Adipocyte (in vitro differentiated cells): ENCODE data around the gene ZNF474.

Source experiments
- DNase-seq: peaks from one replicate; pipeline ENCODE4 v3.0.0-alpha.2; 2015; ENCODE audit warnings: low read depth
- H3K27me3 ChIP-seq: replicated peaks from 2 replicates; pipeline ENCODE4 v1.7.0; 2013; ENCODE audit warnings: mild to moderate bottlenecking, low read length, moderate library complexity; ENCODE audit not compliant: control insufficient read depth, insufficient read depth
- H3K36me3 ChIP-seq: 2 replicates; pipeline ENCODE4 v1.7.0; 2013; ENCODE audit warnings: low read length, mild to moderate bottlenecking, moderate library complexity; ENCODE audit not compliant: control insufficient read depth, insufficient read depth, severe bottlenecking
- H3K4me1 ChIP-seq: 2 replicates; pipeline ENCODE4 v1.7.0; 2013; ENCODE audit warnings: mild to moderate bottlenecking, low read length, moderate library complexity; ENCODE audit not compliant: control insufficient read depth, insufficient read depth
- H3K4me3 ChIP-seq: 2 replicates; pipeline ENCODE4 v1.7.0; 2013; ENCODE audit warnings: mild to moderate bottlenecking, low read length, moderate library complexity
- H3K9ac ChIP-seq: 2 replicates; pipeline ENCODE4 v1.7.0; 2013; ENCODE audit warnings: mild to moderate bottlenecking, low read length, moderate library complexity
- H3K9me3 ChIP-seq: 2 replicates; pipeline ENCODE4 v1.7.0; 2013; ENCODE audit warnings: mild to moderate bottlenecking, low read length, moderate library complexity; ENCODE audit not compliant: control insufficient read depth

The ZNF474 gene

DNA sequence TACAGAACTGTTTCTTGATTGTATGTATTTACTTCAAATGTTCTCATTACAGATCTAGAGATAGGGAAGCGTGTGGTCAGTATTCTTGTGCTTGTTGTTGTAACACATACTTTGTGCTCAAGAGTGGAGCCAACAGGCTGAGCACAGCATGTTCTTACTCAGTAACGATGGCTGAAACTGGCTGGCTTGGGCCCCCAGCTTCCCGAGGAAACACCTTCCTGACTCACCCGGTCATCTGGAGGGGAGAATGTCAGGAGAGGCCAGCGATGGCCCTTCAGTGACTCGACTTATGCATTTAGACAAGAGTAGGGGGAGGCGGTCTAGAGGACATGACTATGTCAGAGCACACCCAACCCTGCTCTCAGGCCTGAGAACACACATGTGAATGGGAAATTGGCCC lies 25.6 kb downstream of the ZNF474 start:
- Histone ChIP-seq H3K4me3 (peak overlapping the region; percentile 75), H3K9ac (peak overlapping the region; percentile 79), H3K4me1 (peaks cover 59% of the 10 kb centered on the region), H3K36me3 (no peaks in the 10 kb centered on the region), H3K9me3 (no peaks in the 10 kb centered on the region), H3K27me3 (no peaks in the 10 kb centered on the region)
- peak; percentile 94 for DNase-seq

- H3K36me3 ChIP-seq = no peaks in the 10 kb centered on the region
- peaks cover 53% of the 10 kb centered on the region for H3K4me1 ChIP-seq
- no peaks in the 10 kb centered on the region for H3K9me3 ChIP-seq
- H3K9ac ChIP-seq = peak overlapping the region; percentile 79
- H3K27me3 ChIP-seq = no peaks in the 10 kb centered on the region
- DNase-seq = no peak
- peak overlapping the region; percentile 75 for H3K4me3 ChIP-seq
Measured at GRCh38 chr5:122155546-122155945, 26.2 kb downstream of the ZNF474 start.

DNA sequence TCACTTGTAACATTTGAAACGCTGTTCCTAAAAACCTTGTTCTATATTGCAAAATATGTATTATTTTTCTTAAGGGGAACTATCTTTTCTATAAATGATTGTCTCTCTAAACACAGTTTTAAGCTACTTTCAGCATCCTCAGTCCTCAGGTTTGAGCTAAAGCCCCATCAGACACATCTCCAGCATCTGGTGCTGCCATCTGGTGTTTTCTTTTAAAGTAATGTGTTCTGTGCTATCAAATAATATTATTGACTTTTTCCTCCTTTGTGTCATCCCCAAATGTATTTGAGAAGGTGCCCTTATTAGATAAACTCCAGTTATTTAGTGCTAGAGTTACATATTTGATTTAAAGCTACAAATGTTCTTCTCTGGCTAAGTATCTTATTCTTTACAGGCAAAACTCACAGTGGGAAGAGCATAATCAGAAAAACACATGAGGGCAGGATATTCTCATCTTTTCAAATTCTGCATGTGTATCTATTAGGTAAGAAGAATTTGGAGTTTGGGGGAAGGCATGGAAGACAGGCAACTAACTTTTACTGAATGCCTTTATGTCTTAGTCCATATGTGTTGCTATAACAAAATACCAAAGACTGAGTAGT lies 27.5 kb downstream of the ZNF474 start:
- no peaks in the 10 kb centered on the region for H3K9me3 ChIP-seq
- peaks cover 48% of the 10 kb centered on the region for H3K4me1 ChIP-seq
- H3K9ac ChIP-seq = no peak overlapping the region
- H3K27me3 ChIP-seq = no peaks in the 10 kb centered on the region
- no peak overlapping the region for H3K4me3 ChIP-seq
- peak; percentile 87 for DNase-seq
- H3K36me3 ChIP-seq = no peaks in the 10 kb centered on the region

- no peaks in the 10 kb centered on the region for H3K9me3 ChIP-seq
- H3K4me1 ChIP-seq = peaks cover 43% of the 10 kb centered on the region
- no peaks in the 10 kb centered on the region for H3K36me3 ChIP-seq
- H3K4me3 ChIP-seq = peak overlapping the region; percentile 42
- DNase-seq = peak; percentile 64
- peak overlapping the region; percentile 76 for H3K9ac ChIP-seq
- H3K27me3 ChIP-seq = no peaks in the 10 kb centered on the region
Measured at GRCh38 chr5:122162100-122162638, 32.8 kb downstream of the ZNF474 start.

GRCh38 chr5:122163121-122164069 lies 34.0 kb downstream of the ZNF474 start:
- no peaks in the 10 kb centered on the region for H3K9me3 ChIP-seq
- no peaks in the 10 kb centered on the region for H3K27me3 ChIP-seq
- DNase-seq = peak; percentile 87
- peaks cover 43% of the 10 kb centered on the region for H3K4me1 ChIP-seq
- H3K4me3 ChIP-seq = peak overlapping the region; percentile 42
- H3K9ac ChIP-seq = peak overlapping the region; percentile 76
- H3K36me3 ChIP-seq = no peaks in the 10 kb centered on the region

DNA sequence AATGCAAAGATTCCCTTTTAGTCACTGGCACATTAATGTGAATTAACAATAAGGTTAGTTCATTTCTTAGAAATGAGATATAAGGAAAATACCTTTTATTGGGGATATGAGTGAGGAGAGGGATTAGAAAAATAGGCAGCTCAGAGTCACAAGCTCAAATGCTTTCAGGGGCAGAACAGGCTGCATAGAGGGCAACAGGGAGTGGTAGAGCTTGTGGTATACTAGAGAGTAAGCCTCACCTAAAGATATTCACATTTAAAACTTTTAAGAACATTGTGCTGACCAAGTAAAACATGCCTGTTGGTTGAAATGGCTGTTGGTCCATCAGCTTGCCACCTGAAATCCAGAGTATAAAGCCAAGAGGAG lies 34.7 kb downstream of the ZNF474 start:
- Histone ChIP-seq H3K27me3 (no peaks in the 10 kb centered on the region), H3K36me3 (no peaks in the 10 kb centered on the region), H3K4me3 (peak overlapping the region; percentile 42), H3K9ac (peak overlapping the region; percentile 76), H3K4me1 (peaks cover 43% of the 10 kb centered on the region), H3K9me3 (no peaks in the 10 kb centered on the region)
- no peak for DNase-seq

DNA sequence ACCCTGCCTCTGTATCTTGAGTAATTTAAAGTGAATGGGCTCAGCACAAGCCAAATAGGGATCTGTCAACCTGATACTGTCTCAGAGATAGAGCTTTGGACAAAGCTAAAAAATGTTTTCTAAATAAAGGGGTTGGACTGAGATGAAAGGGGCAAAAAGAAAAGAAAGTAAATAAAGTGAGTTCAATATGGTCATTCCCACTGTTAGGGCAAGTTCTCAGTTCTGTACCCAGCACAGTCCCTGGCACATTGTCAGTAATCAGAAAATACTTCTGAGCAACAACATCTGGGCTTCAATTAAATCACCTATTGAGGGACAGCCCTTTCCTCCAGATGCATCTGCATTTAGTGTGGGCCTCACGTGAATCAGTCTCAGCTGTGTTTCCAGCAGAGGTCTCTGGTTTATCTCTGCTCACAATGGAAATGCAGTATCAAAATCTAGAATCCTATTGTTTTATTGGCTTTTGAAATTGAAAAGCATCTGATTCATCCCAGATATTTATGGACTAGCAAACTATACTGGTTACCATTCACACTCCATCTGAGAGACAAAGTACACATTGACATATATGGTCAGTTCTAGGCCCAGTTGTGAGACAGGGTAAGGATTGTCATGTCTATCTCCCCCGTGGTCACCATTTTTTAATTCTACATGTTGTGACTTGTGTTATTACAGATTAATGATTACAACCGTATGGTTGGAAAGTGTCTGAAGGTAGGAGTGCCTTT lies 35.6 kb downstream of the ZNF474 start:
- Histone ChIP-seq H3K4me3 (no peak overlapping the region), H3K36me3 (no peaks in the 10 kb centered on the region), H3K4me1 (peaks cover 43% of the 10 kb centered on the region), H3K9me3 (no peaks in the 10 kb centered on the region), H3K27me3 (no peaks in the 10 kb centered on the region), H3K9ac (no peak overlapping the region)
- no peak for DNase-seq

DNA sequence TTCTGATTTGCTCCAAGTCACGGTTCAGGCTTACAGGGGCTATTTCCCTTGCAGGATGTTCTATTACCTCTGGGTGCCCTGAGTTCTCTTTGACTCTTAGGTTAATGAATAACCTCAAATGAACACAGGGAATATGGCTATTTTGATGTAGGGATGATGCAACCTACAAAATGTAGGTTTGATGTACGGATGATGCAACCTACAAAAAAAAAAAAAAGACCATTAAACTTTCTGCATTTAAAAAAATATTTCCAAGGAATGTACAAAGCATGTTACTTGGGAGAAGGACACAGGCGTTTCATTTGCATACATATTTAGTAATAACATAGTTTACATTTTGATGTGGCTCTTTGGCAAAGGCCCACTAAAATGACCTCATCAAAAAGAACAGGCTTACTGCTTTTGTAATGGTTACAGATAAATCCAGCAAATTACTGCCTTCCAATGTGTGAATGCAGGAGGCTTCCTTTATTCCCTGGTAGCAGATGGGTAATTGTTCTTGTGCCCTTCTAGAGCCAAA lies 36.3 kb downstream of the ZNF474 start:
- no peak overlapping the region for H3K9ac ChIP-seq
- no peak overlapping the region for H3K4me3 ChIP-seq
- H3K36me3 ChIP-seq = no peaks in the 10 kb centered on the region
- peaks cover 47% of the 10 kb centered on the region for H3K4me1 ChIP-seq
- DNase-seq = peak; percentile 79
- H3K9me3 ChIP-seq = no peaks in the 10 kb centered on the region
- no peaks in the 10 kb centered on the region for H3K27me3 ChIP-seq

GRCh38 chr5:122169350-122170103 lies 40.2 kb downstream of the ZNF474 start:
- no peak overlapping the region for H3K9ac ChIP-seq
- H3K9me3 ChIP-seq = no peaks in the 10 kb centered on the region
- no peaks in the 10 kb centered on the region for H3K27me3 ChIP-seq
- H3K4me3 ChIP-seq = no peak overlapping the region
- no peaks in the 10 kb centered on the region for H3K36me3 ChIP-seq
- H3K4me1 ChIP-seq = peaks cover 44% of the 10 kb centered on the region
- DNase-seq = no peak

DNA sequence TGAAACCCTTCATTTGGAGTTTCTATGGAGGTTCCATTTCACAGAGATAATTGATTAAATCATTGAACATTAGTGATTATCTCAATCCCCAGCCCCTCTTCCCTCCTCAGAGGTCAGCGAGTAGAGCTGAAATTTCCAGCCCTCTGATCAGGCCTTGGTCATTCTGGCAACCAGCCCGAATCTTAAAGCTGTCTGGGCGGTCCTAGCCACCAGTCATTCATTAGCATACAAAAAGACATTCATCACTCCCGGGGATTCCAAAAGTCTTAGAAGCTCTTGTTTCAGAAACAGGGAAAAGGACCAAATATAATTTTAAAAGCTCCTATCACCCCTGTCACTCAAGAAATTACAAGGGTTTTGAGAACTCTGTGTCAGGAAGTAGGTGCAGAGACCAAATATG lies 41.3 kb downstream of the ZNF474 start:
- peaks cover 47% of the 10 kb centered on the region for H3K4me1 ChIP-seq
- no peaks in the 10 kb centered on the region for H3K36me3 ChIP-seq
- H3K9me3 ChIP-seq = no peaks in the 10 kb centered on the region
- H3K27me3 ChIP-seq = no peaks in the 10 kb centered on the region
- no peak for DNase-seq
- no peak overlapping the region for H3K4me3 ChIP-seq
- no peak overlapping the region for H3K9ac ChIP-seq
